Measurements from ENCODE around the gene COL27A1.

Gene COL27A1

GRCh38 chr9:114206221-114206789 lies 51.0 kb downstream of the COL27A1 start:
- no peak for DNase-seq (ENCODE audit: low spot score)

- peak; percentile 29 for DNase-seq (ENCODE audit: low spot score)
Measured at GRCh38 chr9:114207034-114207810, 51.9 kb downstream of the COL27A1 start.

GRCh38 chr9:114207845-114208244 lies 52.5 kb downstream of the COL27A1 start:
- no peak for DNase-seq (ENCODE audit: low spot score)

GRCh38 chr9:114209151-114209550 lies 53.8 kb downstream of the COL27A1 start:
- no peak for DNase-seq (ENCODE audit: low spot score)

GRCh38 chr9:114210136-114210535 lies 54.8 kb downstream of the COL27A1 start:
- no peak for DNase-seq (ENCODE audit: low spot score)

GRCh38 chr9:114210691-114211276 lies 55.4 kb downstream of the COL27A1 start:
- no peak for DNase-seq (ENCODE audit: low spot score)

- DNase-seq (ENCODE audit: low spot score), result no peak
Measured at GRCh38 chr9:114212826-114213225, 57.5 kb downstream of the COL27A1 start.

- DNase-seq (ENCODE audit: low spot score), result no peak
Measured at GRCh38 chr9:114213566-114213965, 58.2 kb downstream of the COL27A1 start.

GRCh38 chr9:114214181-114214580 lies 58.8 kb downstream of the COL27A1 start:
- DNase-seq (ENCODE audit: low spot score), result no peak

GRCh38 chr9:114214686-114215414 lies 59.5 kb downstream of the COL27A1 start:
- DNase-seq (ENCODE audit: low spot score), result no peak

GRCh38 chr9:114216081-114216480 lies 60.7 kb downstream of the COL27A1 start:
- DNase-seq (ENCODE audit: low spot score), result no peak

GRCh38 chr9:114216976-114217375 lies 61.6 kb downstream of the COL27A1 start:
- no peak for DNase-seq (ENCODE audit: low spot score)

- DNase-seq (ENCODE audit: low spot score), result no peak
Measured at GRCh38 chr9:114218264-114219120, 63.2 kb downstream of the COL27A1 start.

- no peak for DNase-seq (ENCODE audit: low spot score)
Measured at GRCh38 chr9:114220061-114220541, 64.8 kb downstream of the COL27A1 start.

- DNase-seq (ENCODE audit: low spot score), result no peak
Measured at GRCh38 chr9:114221706-114222465, 66.5 kb downstream of the COL27A1 start.

- DNase-seq (ENCODE audit: low spot score), result no peak
Measured at GRCh38 chr9:114223564-114224246, 68.4 kb downstream of the COL27A1 start.

- DNase-seq (ENCODE audit: low spot score), result peak; percentile 1
Measured at GRCh38 chr9:114224247-114224610, 68.9 kb downstream of the COL27A1 start.

GRCh38 chr9:114225561-114226212 lies 70.3 kb downstream of the COL27A1 start:
- peak; percentile 62 for DNase-seq (ENCODE audit: low spot score)

GRCh38 chr9:114226246-114227055 lies 71.1 kb downstream of the COL27A1 start:
- DNase-seq (ENCODE audit: low spot score), result no peak
